ENCODE data around the gene SLC35A5. TPM values are rescaled to one million over a fixed set of nuclear protein-coding genes. Genes with fewer than 3 reads are reported as not detected.
A peak's percentile ranks its signal among the peaks of the same experiment; 100 is the strongest.

SLC35A5 gene
- total and polyA plus RNA-seq, 2 of the 4 experiments (the other 2 are of a cell fraction) = 19.5 to 25.6 TPM

- no TSS peak for BruUV-seq (replicated peaks)
- intact Hi-C loops (cut with micrococcal nuclease) (loop anchor here (1.0 to 5.0 kb wide), 5 partner anchors 77 to 407 kb away; no protein-coding TSS in a partner anchor), dilution Hi-C loops (cut with HindIII; ENCODE audit: low sequenced_read_pairs, unreplicated experiment) (loop anchor here (25.0 kb wide), 1 partner anchor 207 kb away; no protein-coding TSS in a partner anchor), in situ Hi-C loops (cut with MboI; ENCODE audit: low sequenced_read_pairs) (loop anchor here (5.0 to 25.0 kb wide), 3 partner anchors 187 to 382 kb away; partner anchors contain the start of genes CD200, GCSAM and SLC9C1)
- Histone ChIP-seq H3K27me3 (ENCODE audit: control insufficient read depth, insufficient read depth, low read length) (no peaks in the 10 kb centered on the region), H3K79me1 (ENCODE audit: low read depth in 1 of 2, low read length in 2 of 2) (no peaks in the 10 kb centered on the region), H3K9ac (ENCODE audit: low read depth, low read length) (no peak overlapping the region), H4K91ac (ENCODE audit: insufficient read depth, low read depth, low read length) (no peak overlapping the region), H3K18ac (ENCODE audit: low read depth, low read length) (no peak overlapping the region), H4K5ac (ENCODE audit: low read depth, low read length) (no peak overlapping the region), H3K4ac (ENCODE audit: low read depth, low read length) (no peak overlapping the region), H3K23ac (ENCODE audit: low read depth, low read length) (no peak overlapping the region), H3K56ac (ENCODE audit: extremely low read depth, insufficient read depth, low read length) (no peak overlapping the region), H2AFZ (replicated peaks; ENCODE audit: low read length, poor library complexity) (no peak overlapping the region), H4K8ac (ENCODE audit: low read depth in 2 of 2, low read length in 2 of 2) (no peak overlapping the region), H2AK9ac (replicated peaks; ENCODE audit: low read depth, low read length, poor library complexity) (no peak overlapping the region), H3K9me3 (ENCODE audit: control insufficient read depth, insufficient read depth, low read length) (no peaks in the 10 kb centered on the region), H2BK5ac (ENCODE audit: low read depth, low read length, poor library complexity, severe bottlenecking) (no peak overlapping the region), H3K36me3 (ENCODE audit: control insufficient read depth, insufficient read depth, low read length) (no peaks in the 10 kb centered on the region), H2AK5ac (ENCODE audit: low read depth, low read length) (no peak overlapping the region), H2BK120ac (ENCODE audit: low read depth, low read length) (no peak overlapping the region), H3K14ac (replicated peaks; ENCODE audit: low read depth, low read length) (no peak overlapping the region), H2BK20ac (ENCODE audit: low read depth, low read length) (no peak overlapping the region), H3K4me1 (ENCODE audit: control insufficient read depth, insufficient read depth, low read length) (no peaks in the 10 kb centered on the region), H3K27ac (ENCODE audit: insufficient read depth, low read length) (no peak overlapping the region), H3K4me3 (ENCODE audit: insufficient read depth, low read depth, low read length) (no peak overlapping the region), H4K20me1 (ENCODE audit: insufficient read depth, low read length) (no peaks in the 10 kb centered on the region), H3K9me1 (ENCODE audit: insufficient read depth, low read length) (no peaks in the 10 kb centered on the region), H3K4me2 (ENCODE audit: low read depth, low read length) (no peak overlapping the region), H2BK15ac (ENCODE audit: low read depth, low read length) (no peak overlapping the region)
- CTCF ChIA-PET = interaction anchor here (0.6 to 1.6 kb wide), 6 partner anchors 193 to 225 kb away, joined by 3 to 10 read pairs (median 3); partner anchors contain the start of gene SLC9C1
- DNase-seq (peak; percentile 78), ATAC-seq (ENCODE audit: low read depth) (peak; percentile 98)
- no CpG with 5 or more reads among the region's 2 CpGs for WGBS, 2 experiments (ENCODE audit: extremely low coverage in 2 of 2, insufficient read length in 1 of 2)
- peak; percentile 84 for TF ChIP-seq CTCF (conservative IDR thresholded peaks at IDR 0.05; ENCODE audit: low read depth, low read length)
- TF ChIP-seq CHD1 (IDR thresholded peaks at IDR 0.05; ENCODE audit: low read depth, low read length) = no peak
- no peak for TF ChIP-seq POLR2A (IDR thresholded peaks at IDR 0.05; ENCODE audit: low read depth, low read length)
- no peak for TF ChIP-seq MAFK (IDR thresholded peaks at IDR 0.05; ENCODE audit: low read depth, low read length)
- TF ChIP-seq MAZ (IDR thresholded peaks at IDR 0.05; ENCODE audit: borderline replicate concordance, low read depth, low read length) = no peak
- TF ChIP-seq ELK1 (IDR thresholded peaks at IDR 0.05; ENCODE audit: borderline replicate concordance, low read depth, low read length) = no peak
- no peak for TF ChIP-seq BHLHE40 (IDR thresholded peaks at IDR 0.05; ENCODE audit: low read depth, low read length)
- TF ChIP-seq RCOR1 (IDR thresholded peaks at IDR 0.05; ENCODE audit: insufficient replicate concordance, low read length) = no peak
- no peak for TF ChIP-seq CEBPB (IDR thresholded peaks at IDR 0.05; ENCODE audit: low read depth, low read length)
- no peak for TF ChIP-seq NFE2L2 (IDR thresholded peaks at IDR 0.05; ENCODE audit: low read depth, low read length)
- TF ChIP-seq SMC3 (IDR thresholded peaks at IDR 0.05; ENCODE audit: low read depth, low read length) = peak; percentile 94
- TF ChIP-seq RFX5 (IDR thresholded peaks at IDR 0.05; ENCODE audit: low read depth, low read length) = no peak
- no peak for TF ChIP-seq MXI1 (IDR thresholded peaks at IDR 0.05; ENCODE audit: borderline replicate concordance, low read depth, low read length)
- TF ChIP-seq RAD21 (IDR thresholded peaks at IDR 0.05; ENCODE audit: low read length) = peak; percentile 84
- TF ChIP-seq FOS (IDR thresholded peaks at IDR 0.05; ENCODE audit: low read depth, low read length) = no peak
- TF ChIP-seq USF2 (IDR thresholded peaks at IDR 0.05; ENCODE audit: low read depth, low read length) = no peak
- POLR2A ChIA-PET (ENCODE audit: unreplicated experiment) = no interaction called here
Observed at GRCh38 chr3:112519424-112520001, 42.3 kb upstream of the SLC35A5 start.

Measured in IMR-90 (cell line).